Activated CD4-positive, alpha-beta T cell treated with anti-CD3 and anti-CD28 coated beads, Interleukin-2, Interleukin-4, amounts not matched to agents 100 ng/mL and 50 ng/mL, durations not matched to agents 16 hours and 8 hours (primary cell): ENCODE measurements around the gene HMCN2.

Experiments used
- DNase-seq: peaks from one replicate; pipeline ENCODE4 v3.0.0-alpha.2; 2020; ENCODE audit warnings: low spot score

Gene HMCN2

GRCh38 chr9:130437011-130437789 is 171.6 kb downstream of the HMCN2 start:
- DNase-seq, result no peak

GRCh38 chr9:130438382-130438981 is 172.9 kb downstream of the HMCN2 start:
- no peak for DNase-seq

GRCh38 chr9:130441031-130441430 is 175.5 kb downstream of the HMCN2 start:
- DNase-seq, result no peak

- no peak for DNase-seq
These were observed 177.3 kb downstream of the HMCN2 start for GRCh38 chr9:130442746-130443455.

- DNase-seq, result no peak
These were observed 177.9 kb downstream of the HMCN2 start for GRCh38 chr9:130443456-130443801.

GRCh38 chr9:130443840-130444492 is 178.4 kb downstream of the HMCN2 start:
- no peak for DNase-seq

GRCh38 chr9:130444565-130445221 is 179.1 kb downstream of the HMCN2 start, which contains the start of gene ASS1:
ASS1 (plus strand) TSS chr9:130444961; CDS start chr9:130452229, 7,268 bp downstream.
- peak; percentile 17 for DNase-seq

- DNase-seq, result no peak
These were observed 179.9 kb downstream of the HMCN2 start for GRCh38 chr9:130445268-130445983.

GRCh38 chr9:130446101-130446861 is 180.7 kb downstream of the HMCN2 start:
- no peak for DNase-seq

GRCh38 chr9:130447193-130447816 is 181.7 kb downstream of the HMCN2 start:
- no peak for DNase-seq

GRCh38 chr9:130448035-130448624 is 182.6 kb downstream of the HMCN2 start:
- peak; percentile 33 for DNase-seq

- no peak for DNase-seq
These were observed 183.4 kb downstream of the HMCN2 start for GRCh38 chr9:130448771-130449603.

- no peak for DNase-seq
These were observed 184.9 kb downstream of the HMCN2 start for GRCh38 chr9:130450344-130451003.

- no peak for DNase-seq
These were observed 185.4 kb downstream of the HMCN2 start for GRCh38 chr9:130451004-130451390.

GRCh38 chr9:130451509-130452388 is 186.2 kb downstream of the HMCN2 start:
- DNase-seq, result no peak

GRCh38 chr9:130452835-130453234 is 187.3 kb downstream of the HMCN2 start:
- no peak for DNase-seq

- no peak for DNase-seq
These were observed 187.9 kb downstream of the HMCN2 start for GRCh38 chr9:130453487-130453886.
